Neutrophil (primary cell): Measurements from ENCODE around the gene SOX8.
"Not testable (repeated sequence)": the region's sequence is repeated elsewhere in the genome, so short reads cannot be mapped to it uniquely, and the experiment has no call there.

ENCODE experiments used
- H3K27ac ChIP-seq: fragments of 200-600 bp; sonication (generic); 2 replicates; pipeline ENCODE4 v1.5.1; 2016; ENCODE audit warnings: mild to moderate bottlenecking, moderate library complexity
- H3K27me3 ChIP-seq: fragments of 200-600 bp; sonication (generic); 2 replicates; pipeline ENCODE4 v1.6.0; 2016; ENCODE audit warnings: mild to moderate bottlenecking
- H3K36me3 ChIP-seq: fragments of 200-600 bp; sonication (generic); 2 replicates; pipeline ENCODE4 v1.5.1; 2017
- H3K4me1 ChIP-seq, 2 experiments: fragments of 200-600 bp in 1 of 2; sonication (generic) in 1 of 2; 1 replicate in 1 of 2; 2 replicates in 1 of 2; pipeline versions ENCODE4 v1.5.1 to v1.6.1; 2013 to 2016; ENCODE audit warnings: low read depth in 1 of 2, low read length in 1 of 2, mild to moderate bottlenecking in 1 of 2, moderate library complexity in 1 of 2; ENCODE audit not compliant: control insufficient read depth in 1 of 2, insufficient read depth in 1 of 2
- H3K4me3 ChIP-seq, 2 experiments: fragments of 200-600 bp in 1 of 2; sonication (generic) in 1 of 2; 1 replicate in 1 of 2; 2 replicates in 1 of 2; pipeline ENCODE4 v1.5.1; 2013 to 2016; ENCODE audit warnings: low read depth in 1 of 2, low read length in 1 of 2, mild to moderate bottlenecking in 1 of 2, moderate library complexity in 1 of 2
- H3K9me3 ChIP-seq: fragments of 200-600 bp; sonication (generic); 2 replicates; pipeline ENCODE4 v1.5.1; 2016
- TF ChIP-seq, protein P1 (sequence below): fragments of 200-600 bp; sonication (generic); IDR thresholded peaks from 2 replicates; pipeline ENCODE4 v1.5.1; 2016; ENCODE audit warnings: antibody characterized with exemption

The SOX8 gene

DNA sequence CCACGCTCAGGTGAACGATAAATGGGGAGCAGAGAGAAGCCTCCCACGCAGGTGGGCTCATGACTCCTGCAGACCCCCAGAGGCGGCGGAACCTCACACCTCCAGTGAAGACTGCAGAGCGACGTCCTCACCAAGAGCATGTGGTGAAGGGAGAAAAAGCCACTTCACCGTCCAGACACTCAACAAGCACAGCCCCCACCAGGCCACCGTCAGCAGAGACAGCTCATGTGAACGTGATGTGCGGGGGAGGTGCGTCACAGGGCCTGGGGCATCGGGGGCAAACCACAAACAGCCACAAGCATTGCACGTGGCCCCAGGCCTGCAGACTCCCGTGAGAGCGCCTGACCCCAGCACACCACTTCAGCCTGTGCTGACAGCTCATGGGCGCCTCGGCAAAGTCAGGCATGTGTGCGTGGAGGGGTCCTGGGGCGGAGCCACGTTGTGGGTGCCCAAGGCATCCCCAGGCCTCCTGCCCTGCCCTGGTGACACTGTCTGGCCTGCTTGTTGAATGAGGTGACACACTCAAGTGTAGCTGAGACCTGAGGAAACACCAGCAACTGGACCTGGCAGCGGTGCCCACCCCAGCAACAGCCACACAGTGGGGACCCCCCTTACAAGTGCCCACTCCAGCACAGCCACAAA is 29.8 kb upstream of the SOX8 start:
- no peaks in the 10 kb centered on the region for H3K4me1 ChIP-seq
- peaks cover 23% of the 10 kb centered on the region for H3K36me3 ChIP-seq
- TF ChIP-seq, protein P1, sequence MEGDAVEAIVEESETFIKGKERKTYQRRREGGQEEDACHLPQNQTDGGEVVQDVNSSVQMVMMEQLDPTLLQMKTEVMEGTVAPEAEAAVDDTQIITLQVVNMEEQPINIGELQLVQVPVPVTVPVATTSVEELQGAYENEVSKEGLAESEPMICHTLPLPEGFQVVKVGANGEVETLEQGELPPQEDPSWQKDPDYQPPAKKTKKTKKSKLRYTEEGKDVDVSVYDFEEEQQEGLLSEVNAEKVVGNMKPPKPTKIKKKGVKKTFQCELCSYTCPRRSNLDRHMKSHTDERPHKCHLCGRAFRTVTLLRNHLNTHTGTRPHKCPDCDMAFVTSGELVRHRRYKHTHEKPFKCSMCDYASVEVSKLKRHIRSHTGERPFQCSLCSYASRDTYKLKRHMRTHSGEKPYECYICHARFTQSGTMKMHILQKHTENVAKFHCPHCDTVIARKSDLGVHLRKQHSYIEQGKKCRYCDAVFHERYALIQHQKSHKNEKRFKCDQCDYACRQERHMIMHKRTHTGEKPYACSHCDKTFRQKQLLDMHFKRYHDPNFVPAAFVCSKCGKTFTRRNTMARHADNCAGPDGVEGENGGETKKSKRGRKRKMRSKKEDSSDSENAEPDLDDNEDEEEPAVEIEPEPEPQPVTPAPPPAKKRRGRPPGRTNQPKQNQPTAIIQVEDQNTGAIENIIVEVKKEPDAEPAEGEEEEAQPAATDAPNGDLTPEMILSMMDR, result no peak
- H3K27me3 ChIP-seq, result no peaks in the 10 kb centered on the region
- no peak overlapping the region for H3K4me3 ChIP-seq
- no peak overlapping the region for H3K27ac ChIP-seq
- H3K9me3 ChIP-seq, result no peaks in the 10 kb centered on the region

DNA sequence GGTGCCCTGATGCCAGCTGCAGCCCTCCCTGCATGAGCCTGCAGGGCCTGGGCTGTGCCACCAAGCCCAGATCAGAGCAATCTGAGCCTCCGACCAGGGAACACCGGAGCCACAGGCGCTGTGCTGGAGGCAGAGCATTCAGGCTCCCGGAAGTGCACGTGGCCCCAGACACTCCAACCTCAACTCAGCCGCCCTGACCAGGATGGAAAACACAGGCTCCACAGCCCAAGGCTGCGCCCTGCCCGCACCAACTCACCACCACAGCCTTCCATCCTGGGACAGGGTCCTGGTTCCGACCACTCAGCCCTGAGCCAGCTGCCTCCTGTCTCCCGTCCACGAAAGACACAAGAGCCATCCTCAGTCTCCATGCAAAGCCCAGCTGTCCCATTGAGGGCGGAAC is 29.2 kb upstream of the SOX8 start:
- H3K27ac ChIP-seq, result no peak overlapping the region
- peaks cover 18% of the 10 kb centered on the region for H3K36me3 ChIP-seq
- no peaks in the 10 kb centered on the region for H3K27me3 ChIP-seq
- no peaks in the 10 kb centered on the region for H3K4me1 ChIP-seq
- no peak overlapping the region for H3K4me3 ChIP-seq
- TF ChIP-seq, protein P1, result no peak
- no peaks in the 10 kb centered on the region for H3K9me3 ChIP-seq

DNA sequence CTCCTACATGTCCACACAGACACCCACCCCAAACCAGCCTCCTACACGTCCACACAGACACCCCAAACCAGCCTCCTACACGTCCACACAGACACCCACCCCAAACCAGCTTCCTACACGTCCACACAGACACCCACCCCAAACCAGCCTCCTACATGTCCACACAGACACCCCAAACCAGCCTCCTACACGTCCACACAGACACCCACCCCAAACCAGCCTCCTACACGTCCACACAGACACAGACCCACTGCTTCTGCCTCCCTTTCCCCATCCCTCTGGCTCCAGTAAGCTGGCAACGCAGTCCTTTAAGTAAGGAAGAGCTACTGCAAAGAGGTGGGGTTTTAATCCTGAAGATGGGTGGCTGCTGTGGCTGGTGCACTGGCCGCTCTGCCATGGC is 27.8 kb upstream of the SOX8 start:
- H3K4me3 ChIP-seq, H3K4me1 ChIP-seq, H3K27me3 ChIP-seq, H3K27ac ChIP-seq, H3K9me3 ChIP-seq: not testable (repeated sequence)
- peaks cover 17% of the 10 kb centered on the region for H3K36me3 ChIP-seq

DNA sequence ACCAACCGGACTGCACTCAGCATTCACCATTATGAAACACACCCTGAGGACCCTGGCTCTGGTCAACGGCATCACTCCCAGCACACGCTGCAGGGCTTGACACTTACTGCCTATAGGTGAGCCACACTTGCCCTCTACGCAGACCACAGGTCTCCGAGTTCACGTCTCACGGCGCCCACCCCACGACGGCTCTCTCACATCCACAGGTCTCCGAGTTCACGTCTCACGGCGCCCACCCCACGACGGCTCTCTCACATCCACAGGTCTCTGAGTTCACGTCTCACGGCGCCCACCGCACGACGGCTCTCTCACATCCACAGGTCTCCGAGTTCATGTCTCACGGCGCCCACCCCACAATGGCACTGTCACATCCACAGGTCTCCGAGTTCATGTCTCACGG is 25.8 kb upstream of the SOX8 start:
- not testable (repeated sequence) for H3K4me1 ChIP-seq, H3K27ac ChIP-seq, H3K9me3 ChIP-seq, H3K27me3 ChIP-seq, H3K4me3 ChIP-seq
- H3K36me3 ChIP-seq, result peaks cover 17% of the 10 kb centered on the region

DNA sequence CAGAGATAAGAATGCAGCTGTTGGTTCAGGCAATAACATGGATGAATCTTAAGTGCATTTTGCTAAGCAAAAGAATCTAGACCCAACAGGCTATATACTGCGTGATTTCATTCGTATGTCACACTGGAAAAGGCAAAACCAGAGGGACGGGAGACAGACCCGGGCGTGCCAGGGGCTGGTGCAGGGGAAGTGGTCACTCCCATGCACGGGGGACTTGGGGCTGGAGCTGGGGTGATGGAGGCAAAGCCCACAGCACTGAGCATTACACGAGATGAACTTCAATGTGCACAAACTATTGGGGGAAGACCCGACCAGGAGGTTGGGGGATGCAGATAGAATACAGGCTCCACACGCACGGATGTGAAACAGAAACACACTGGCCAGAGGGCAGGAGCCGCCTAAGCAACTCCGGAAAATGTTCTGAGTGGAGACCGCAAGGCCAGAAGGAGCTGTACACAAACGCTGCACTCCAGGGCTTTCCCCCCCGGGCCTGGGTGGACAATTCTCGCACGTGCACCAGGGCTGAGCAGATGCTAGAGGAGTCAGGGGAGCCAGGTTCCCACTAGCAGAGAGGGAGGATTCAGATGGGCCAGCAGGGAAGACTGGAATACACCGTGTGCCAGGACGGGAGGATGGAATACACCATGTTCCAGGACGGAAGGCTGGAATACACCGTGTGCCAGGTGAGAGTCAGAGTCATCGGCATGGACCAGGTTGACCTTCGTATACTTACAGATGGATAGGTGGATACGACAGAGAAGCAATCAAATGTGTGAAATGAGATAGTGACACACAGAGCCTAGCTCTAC is 22.1 kb upstream of the SOX8 start:
- TF ChIP-seq, protein P1, result no peak
- no peak overlapping the region for H3K27ac ChIP-seq
- H3K36me3 ChIP-seq, result no peaks in the 10 kb centered on the region
- no peak overlapping the region for H3K4me3 ChIP-seq
- H3K4me1 ChIP-seq, result no peaks in the 10 kb centered on the region
- H3K27me3 ChIP-seq, result no peaks in the 10 kb centered on the region
- no peaks in the 10 kb centered on the region for H3K9me3 ChIP-seq

- H3K36me3 ChIP-seq, result peaks cover 8% of the 10 kb centered on the region
- no peaks in the 10 kb centered on the region for H3K9me3 ChIP-seq
- no peak overlapping the region for H3K4me3 ChIP-seq
- no peaks in the 10 kb centered on the region for H3K27me3 ChIP-seq
- no peak overlapping the region for H3K27ac ChIP-seq
- no peaks in the 10 kb centered on the region for H3K4me1 ChIP-seq
- TF ChIP-seq, protein P1, result no peak
These were observed 19.2 kb upstream of the SOX8 start for GRCh38 chr16:962366-962765.
